ENCODE measurements around the gene APOD.

Gene APOD

GRCh38 chr3:195558602-195559001, 25.1 kb downstream of the APOD start:
- H3K36me3 ChIP-seq (ENCODE audit: insufficient read depth, low read length), result no peaks in the 10 kb centered on the region
- no peak overlapping the region for H3K9ac ChIP-seq (ENCODE audit: low read depth, low read length)
- H3K4me3 ChIP-seq (ENCODE audit: low read length), result no peak overlapping the region
- H3K9me3 ChIP-seq (replicated peaks; ENCODE audit: low read length), result no peaks in the 10 kb centered on the region
- H3K4me2 ChIP-seq (ENCODE audit: low read length), result no peak overlapping the region
- peaks cover 31% of the 10 kb centered on the region for H3K27me3 ChIP-seq (ENCODE audit: control insufficient read depth, insufficient read depth, low read length)
- H3K4me1 ChIP-seq (ENCODE audit: control insufficient read depth, insufficient read depth, low read length), result no peaks in the 10 kb centered on the region

GRCh38 chr3:195557322-195557721, 26.4 kb downstream of the APOD start:
- no peak overlapping the region for H3K9ac ChIP-seq (ENCODE audit: low read depth, low read length)
- H3K4me1 ChIP-seq (ENCODE audit: control insufficient read depth, insufficient read depth, low read length), result no peaks in the 10 kb centered on the region
- H3K9me3 ChIP-seq (replicated peaks; ENCODE audit: low read length), result no peaks in the 10 kb centered on the region
- peaks cover 28% of the 10 kb centered on the region for H3K27me3 ChIP-seq (ENCODE audit: control insufficient read depth, insufficient read depth, low read length)
- H3K4me2 ChIP-seq (ENCODE audit: low read length), result no peak overlapping the region
- H3K36me3 ChIP-seq (ENCODE audit: insufficient read depth, low read length), result no peaks in the 10 kb centered on the region
- no peak overlapping the region for H3K4me3 ChIP-seq (ENCODE audit: low read length)

- no peak overlapping the region for H3K9ac ChIP-seq (ENCODE audit: low read depth, low read length)
- H3K27me3 ChIP-seq (ENCODE audit: control insufficient read depth, insufficient read depth, low read length), result peaks cover 33% of the 10 kb centered on the region
- H3K4me2 ChIP-seq (ENCODE audit: low read length), result no peak overlapping the region
- H3K4me3 ChIP-seq (ENCODE audit: low read length), result no peak overlapping the region
- H3K4me1 ChIP-seq (ENCODE audit: control insufficient read depth, insufficient read depth, low read length), result no peaks in the 10 kb centered on the region
- H3K36me3 ChIP-seq (ENCODE audit: insufficient read depth, low read length), result no peaks in the 10 kb centered on the region
- no peaks in the 10 kb centered on the region for H3K9me3 ChIP-seq (replicated peaks; ENCODE audit: low read length)
Observed at GRCh38 chr3:195556390-195556789, 27.4 kb downstream of the APOD start.

- Histone ChIP-seq H3K36me3 (ENCODE audit: insufficient read depth, low read length) (no peaks in the 10 kb centered on the region), H3K4me2 (ENCODE audit: low read length) (no peak overlapping the region), H3K4me3 (ENCODE audit: low read length) (no peak overlapping the region), H3K4me1 (ENCODE audit: control insufficient read depth, insufficient read depth, low read length) (no peaks in the 10 kb centered on the region), H3K27me3 (ENCODE audit: control insufficient read depth, insufficient read depth, low read length) (peaks cover 38% of the 10 kb centered on the region), H3K9me3 (replicated peaks; ENCODE audit: low read length) (no peaks in the 10 kb centered on the region), H3K9ac (ENCODE audit: low read depth, low read length) (no peak overlapping the region)
Observed at GRCh38 chr3:195555110-195555509, 28.6 kb downstream of the APOD start.

- Histone ChIP-seq H3K4me1 (ENCODE audit: control insufficient read depth, insufficient read depth, low read length) (no peaks in the 10 kb centered on the region), H3K36me3 (ENCODE audit: insufficient read depth, low read length) (no peaks in the 10 kb centered on the region), H3K9me3 (replicated peaks; ENCODE audit: low read length) (no peaks in the 10 kb centered on the region), H3K27me3 (ENCODE audit: control insufficient read depth, insufficient read depth, low read length) (peaks cover 34% of the 10 kb centered on the region), H3K4me2 (ENCODE audit: low read length) (no peak overlapping the region), H3K9ac (ENCODE audit: low read depth, low read length) (no peak overlapping the region), H3K4me3 (ENCODE audit: low read length) (no peak overlapping the region)
Observed at GRCh38 chr3:195554458-195554857, 29.3 kb downstream of the APOD start.

GRCh38 chr3:195553268-195553667, 30.5 kb downstream of the APOD start:
- Histone ChIP-seq H3K4me1 (ENCODE audit: control insufficient read depth, insufficient read depth, low read length) (no peaks in the 10 kb centered on the region), H3K4me2 (ENCODE audit: low read length) (no peak overlapping the region), H3K27me3 (ENCODE audit: control insufficient read depth, insufficient read depth, low read length) (peaks cover 31% of the 10 kb centered on the region), H3K9ac (ENCODE audit: low read depth, low read length) (no peak overlapping the region), H3K4me3 (ENCODE audit: low read length) (no peak overlapping the region), H3K36me3 (ENCODE audit: insufficient read depth, low read length) (no peaks in the 10 kb centered on the region), H3K9me3 (replicated peaks; ENCODE audit: low read length) (no peaks in the 10 kb centered on the region)

GRCh38 chr3:195551381-195551978, 32.3 kb downstream of the APOD start:
- Histone ChIP-seq H3K4me3 (ENCODE audit: low read length) (no peak overlapping the region), H3K27me3 (ENCODE audit: control insufficient read depth, insufficient read depth, low read length) (peaks cover 34% of the 10 kb centered on the region), H3K4me1 (ENCODE audit: control insufficient read depth, insufficient read depth, low read length) (peaks cover 4% of the 10 kb centered on the region), H3K4me2 (ENCODE audit: low read length) (no peak overlapping the region), H3K9ac (ENCODE audit: low read depth, low read length) (no peak overlapping the region), H3K9me3 (replicated peaks; ENCODE audit: low read length) (no peaks in the 10 kb centered on the region), H3K36me3 (ENCODE audit: insufficient read depth, low read length) (no peaks in the 10 kb centered on the region)

GRCh38 chr3:195550723-195551122, 33.0 kb downstream of the APOD start:
- H3K9ac ChIP-seq (ENCODE audit: low read depth, low read length), result no peak overlapping the region
- H3K27me3 ChIP-seq (ENCODE audit: control insufficient read depth, insufficient read depth, low read length), result peaks cover 29% of the 10 kb centered on the region
- peaks cover 9% of the 10 kb centered on the region for H3K4me1 ChIP-seq (ENCODE audit: control insufficient read depth, insufficient read depth, low read length)
- H3K4me2 ChIP-seq (ENCODE audit: low read length), result no peak overlapping the region
- H3K9me3 ChIP-seq (replicated peaks; ENCODE audit: low read length), result no peaks in the 10 kb centered on the region
- no peaks in the 10 kb centered on the region for H3K36me3 ChIP-seq (ENCODE audit: insufficient read depth, low read length)
- H3K4me3 ChIP-seq (ENCODE audit: low read length), result no peak overlapping the region

GRCh38 chr3:195549931-195550519, 33.7 kb downstream of the APOD start:
- H3K9ac ChIP-seq (ENCODE audit: low read depth, low read length), result no peak overlapping the region
- H3K4me3 ChIP-seq (ENCODE audit: low read length), result no peak overlapping the region
- peaks cover 12% of the 10 kb centered on the region for H3K4me1 ChIP-seq (ENCODE audit: control insufficient read depth, insufficient read depth, low read length)
- no peak overlapping the region for H3K4me2 ChIP-seq (ENCODE audit: low read length)
- no peaks in the 10 kb centered on the region for H3K9me3 ChIP-seq (replicated peaks; ENCODE audit: low read length)
- peaks cover 24% of the 10 kb centered on the region for H3K27me3 ChIP-seq (ENCODE audit: control insufficient read depth, insufficient read depth, low read length)
- H3K36me3 ChIP-seq (ENCODE audit: insufficient read depth, low read length), result no peaks in the 10 kb centered on the region

GRCh38 chr3:195548987-195549386, 34.8 kb downstream of the APOD start:
- Histone ChIP-seq H3K4me3 (ENCODE audit: low read length) (no peak overlapping the region), H3K4me1 (ENCODE audit: control insufficient read depth, insufficient read depth, low read length) (peaks cover 12% of the 10 kb centered on the region)

GRCh38 chr3:195548501-195548900, 35.2 kb downstream of the APOD start:
- Histone ChIP-seq H3K4me1 (ENCODE audit: control insufficient read depth, insufficient read depth, low read length) (peaks cover 16% of the 10 kb centered on the region), H3K9ac (ENCODE audit: low read depth, low read length) (no peak overlapping the region), H3K4me2 (ENCODE audit: low read length) (no peak overlapping the region), H3K4me3 (ENCODE audit: low read length) (no peak overlapping the region), H3K9me3 (replicated peaks; ENCODE audit: low read length) (no peaks in the 10 kb centered on the region), H3K36me3 (ENCODE audit: insufficient read depth, low read length) (no peaks in the 10 kb centered on the region), H3K27me3 (ENCODE audit: control insufficient read depth, insufficient read depth, low read length) (peaks cover 20% of the 10 kb centered on the region)

More at GRCh38 chr3:195548987-195549386, 34.8 kb downstream of the APOD start:
- no peaks in the 10 kb centered on the region for H3K9me3 ChIP-seq (replicated peaks; ENCODE audit: low read length)
- peaks cover 20% of the 10 kb centered on the region for H3K27me3 ChIP-seq (ENCODE audit: control insufficient read depth, insufficient read depth, low read length)
- no peak overlapping the region for H3K4me2 ChIP-seq (ENCODE audit: low read length)
- no peak overlapping the region for H3K9ac ChIP-seq (ENCODE audit: low read depth, low read length)
- H3K36me3 ChIP-seq (ENCODE audit: insufficient read depth, low read length), result no peaks in the 10 kb centered on the region

- peaks cover 16% of the 10 kb centered on the region for H3K27me3 ChIP-seq (ENCODE audit: control insufficient read depth, insufficient read depth, low read length)
- no peak overlapping the region for H3K4me3 ChIP-seq (ENCODE audit: low read length)
- H3K9me3 ChIP-seq (replicated peaks; ENCODE audit: low read length), result no peaks in the 10 kb centered on the region
- H3K4me1 ChIP-seq (ENCODE audit: control insufficient read depth, insufficient read depth, low read length), result peaks cover 16% of the 10 kb centered on the region
- H3K36me3 ChIP-seq (ENCODE audit: insufficient read depth, low read length), result no peaks in the 10 kb centered on the region
- no peak overlapping the region for H3K4me2 ChIP-seq (ENCODE audit: low read length)
- no peak overlapping the region for H3K9ac ChIP-seq (ENCODE audit: low read depth, low read length)
Observed at GRCh38 chr3:195548006-195548405, 35.7 kb downstream of the APOD start.
